Smooth muscle cell (in vitro differentiated cells): Measurements from ENCODE around the gene CNTNAP2. TPM values are rescaled to one million over a fixed set of nuclear protein-coding genes. Genes with fewer than 3 reads are reported as not detected.

Source experiments
- DNase-seq: peaks from one replicate; lab custom pipeline; 2025; ENCODE audit not compliant: unreplicated experiment; lab: John Stamatoyannopoulos, UW
- H2AFZ ChIP-seq: fragments of 200-600 bp; sonication (generic); 2 replicates; pipeline ENCODE4 v1.6.0; 2016; ENCODE audit warnings: antibody characterized with exemption, low read depth, mild to moderate bottlenecking
- H3F3A ChIP-seq: fragments of 200-600 bp; sonication (generic); 2 replicates; pipeline ENCODE4 v1.6.0; 2017; ENCODE audit warnings: antibody characterized with exemption, low read depth
- H3K27ac ChIP-seq: fragments of 200-600 bp; sonication (generic); 2 replicates; pipeline ENCODE4 v1.5.1; 2016; ENCODE audit warnings: low read depth, mild to moderate bottlenecking
- H3K27me3 ChIP-seq: fragments of 200-600 bp; sonication (generic); 2 replicates; pipeline ENCODE4 v1.6.1; 2016; ENCODE audit warnings: low read depth, mild to moderate bottlenecking
- H3K36me3 ChIP-seq: fragments of 200-600 bp; sonication (generic); 2 replicates; pipeline ENCODE4 v1.5.1; 2016; ENCODE audit warnings: low read depth
- H3K4me1 ChIP-seq: fragments of 200-600 bp; sonication (generic); 2 replicates; pipeline ENCODE4 v1.5.1; 2016; ENCODE audit warnings: low read depth
- H3K4me2 ChIP-seq: fragments of 200-600 bp; sonication (generic); 2 replicates; pipeline ENCODE4 v1.6.0; 2016; ENCODE audit warnings: mild to moderate bottlenecking
- H3K4me3 ChIP-seq: fragments of 200-600 bp; sonication (generic); 2 replicates; pipeline ENCODE4 v1.5.1; 2016; ENCODE audit warnings: mild to moderate bottlenecking
- H3K79me2 ChIP-seq: fragments of 200-600 bp; sonication (generic); 2 replicates; pipeline ENCODE4 v1.6.0; 2016; ENCODE audit warnings: low read depth, mild to moderate bottlenecking
- H3K9ac ChIP-seq: fragments of 200-600 bp; sonication (generic); 2 replicates; pipeline ENCODE4 v1.6.0; 2016; ENCODE audit warnings: low read depth
- H3K9me3 ChIP-seq: fragments of 200-600 bp; sonication (generic); replicated peaks from 2 replicates; pipeline ENCODE4 v1.5.1; 2016; ENCODE audit warnings: low read depth
- H4K20me1 ChIP-seq: fragments of 200-600 bp; sonication (generic); 2 replicates; pipeline ENCODE4 v1.6.0; 2016; ENCODE audit warnings: low read depth
- CTCF ChIP-seq: fragments of 200-600 bp; sonication (generic); IDR thresholded peaks from 2 replicates; pipeline ENCODE4 v1.5.1; 2017; ENCODE audit warnings: borderline replicate concordance, mild to moderate bottlenecking, antibody characterized with exemption; ENCODE audit not compliant: insufficient read depth, poor library complexity, severe bottlenecking
- WGBS: methylation state at CpG from one replicate; pipeline ENCODE4 v1.1.7; 2016; ENCODE audit warnings: low lambda C conversion rate; 5-methylcytosine and 5-hydroxymethylcytosine counted together
- polyA plus RNA-seq: library from polyadenylated mRNA; unstranded; fragments of >200 nt; fragmentation: Nextera tagmentation; extraction: Ambion mirVana; gene quantifications from 2 replicates; pipeline ENCODE4 v1.2.1, GENCODE V29; 2016
- total RNA-seq: library from RNA; depleted of rRNA; stranded (reverse); fragments of >200 nt; gene quantifications from 2 replicates; pipeline ENCODE4 v1.2.3, GENCODE V29; 2014

CNTNAP2 gene
- total and polyA plus RNA-seq, 2 experiments from 2014 or later, result 1.7 to 9.0 TPM

GRCh38 chr7:147659036-147659995 is 1542.7 kb downstream of the CNTNAP2 start:
- Histone ChIP-seq H3K4me2 (no peak overlapping the region), H3K9ac (no peak overlapping the region), H3K79me2 (no peaks in the 10 kb centered on the region), H3K27ac (no peak overlapping the region), H3K4me3 (no peak overlapping the region), H3K36me3 (no peaks in the 10 kb centered on the region), H3F3A (no peaks in the 10 kb centered on the region), H3K27me3 (no peaks in the 10 kb centered on the region), H3K4me1 (no peaks in the 10 kb centered on the region), H3K9me3 (no peaks in the 10 kb centered on the region), H4K20me1 (no peaks in the 10 kb centered on the region), H2AFZ (no peak overlapping the region)
- TF ChIP-seq CTCF, result no peak
- 92% methylated on average over 4 of the region's 4 CpGs for WGBS
- DNase-seq, result no peak

- no peaks in the 10 kb centered on the region for H3K4me1 ChIP-seq
Observed at GRCh38 chr7:147664541-147664940, 1547.9 kb downstream of the CNTNAP2 start.

GRCh38 chr7:147670759-147671158 is 1554.2 kb downstream of the CNTNAP2 start:
- H2AFZ ChIP-seq, result no peak overlapping the region
- no peaks in the 10 kb centered on the region for H3K79me2 ChIP-seq
- H3F3A ChIP-seq, result no peaks in the 10 kb centered on the region
- TF ChIP-seq CTCF, result no peak
- H3K4me3 ChIP-seq, result no peak overlapping the region
- H3K9me3 ChIP-seq, result no peaks in the 10 kb centered on the region
- H3K27me3 ChIP-seq, result no peaks in the 10 kb centered on the region
- no peak overlapping the region for H3K9ac ChIP-seq
- no peaks in the 10 kb centered on the region for H3K36me3 ChIP-seq
- H4K20me1 ChIP-seq, result no peaks in the 10 kb centered on the region
- no peak overlapping the region for H3K27ac ChIP-seq
- 86% methylated on average over 10 of the region's 10 CpGs for WGBS
- no peaks in the 10 kb centered on the region for H3K4me1 ChIP-seq
- DNase-seq, result no peak
- no peak overlapping the region for H3K4me2 ChIP-seq

More at GRCh38 chr7:147664541-147664940, 1547.9 kb downstream of the CNTNAP2 start:
- H3K36me3 ChIP-seq, result no peaks in the 10 kb centered on the region
- no peaks in the 10 kb centered on the region for H4K20me1 ChIP-seq
- DNase-seq, result no peak
- H3K27ac ChIP-seq, result no peak overlapping the region
- 73% methylated on average over 6 of the region's 6 CpGs for WGBS
- no peak for TF ChIP-seq CTCF
- no peaks in the 10 kb centered on the region for H3K9me3 ChIP-seq
- H3K27me3 ChIP-seq, result no peaks in the 10 kb centered on the region
- no peak overlapping the region for H3K9ac ChIP-seq
- no peaks in the 10 kb centered on the region for H3K79me2 ChIP-seq
- H3K4me2 ChIP-seq, result no peak overlapping the region
- H2AFZ ChIP-seq, result peak overlapping the region; percentile 38
- no peak overlapping the region for H3K4me3 ChIP-seq
- no peaks in the 10 kb centered on the region for H3F3A ChIP-seq

- Histone ChIP-seq H3K4me2 (no peak overlapping the region), H3K27ac (no peak overlapping the region), H4K20me1 (no peaks in the 10 kb centered on the region), H3K4me1 (no peaks in the 10 kb centered on the region), H2AFZ (no peak overlapping the region), H3K36me3 (no peaks in the 10 kb centered on the region), H3K79me2 (no peaks in the 10 kb centered on the region), H3K4me3 (no peak overlapping the region), H3K27me3 (no peaks in the 10 kb centered on the region), H3K9me3 (no peaks in the 10 kb centered on the region), H3K9ac (no peak overlapping the region), H3F3A (no peaks in the 10 kb centered on the region)
- TF ChIP-seq CTCF, result no peak
- DNase-seq, result no peak
Observed at GRCh38 chr7:147674705-147675104, 1558.1 kb downstream of the CNTNAP2 start.
